ENCODE results near the gene ELL2.
A peak's percentile ranks its signal among the peaks of the same experiment; 100 is the strongest.

Gene ELL2

DNA sequence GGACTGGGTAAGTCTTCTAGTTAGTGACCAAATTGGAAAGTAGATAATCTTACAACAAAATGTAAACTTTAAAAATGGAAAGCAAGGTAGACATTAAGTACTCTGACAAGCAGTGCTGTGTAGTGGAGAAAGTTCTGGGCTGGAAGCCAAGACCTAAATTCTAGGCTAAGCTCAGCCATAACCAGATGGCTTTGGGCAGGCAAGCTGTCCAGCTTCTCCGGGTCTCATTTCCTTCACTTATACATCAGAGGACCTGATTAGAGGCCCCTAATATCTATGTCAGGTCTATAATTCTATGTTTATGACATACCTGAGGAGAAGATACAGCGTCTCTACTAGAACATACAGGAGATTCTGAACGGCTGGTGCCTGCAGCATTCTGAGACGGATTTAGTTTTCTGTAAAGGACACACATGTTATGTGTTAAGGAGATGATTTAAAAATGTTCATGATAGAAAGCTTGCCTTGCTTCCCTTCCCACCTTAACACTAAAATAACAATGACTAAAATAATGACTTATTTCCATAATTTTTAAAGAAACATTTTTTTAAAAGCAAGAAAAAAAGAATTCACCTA is 61.2 kb downstream of the ELL2 start:
- TF ChIP-seq, protein P1, sequence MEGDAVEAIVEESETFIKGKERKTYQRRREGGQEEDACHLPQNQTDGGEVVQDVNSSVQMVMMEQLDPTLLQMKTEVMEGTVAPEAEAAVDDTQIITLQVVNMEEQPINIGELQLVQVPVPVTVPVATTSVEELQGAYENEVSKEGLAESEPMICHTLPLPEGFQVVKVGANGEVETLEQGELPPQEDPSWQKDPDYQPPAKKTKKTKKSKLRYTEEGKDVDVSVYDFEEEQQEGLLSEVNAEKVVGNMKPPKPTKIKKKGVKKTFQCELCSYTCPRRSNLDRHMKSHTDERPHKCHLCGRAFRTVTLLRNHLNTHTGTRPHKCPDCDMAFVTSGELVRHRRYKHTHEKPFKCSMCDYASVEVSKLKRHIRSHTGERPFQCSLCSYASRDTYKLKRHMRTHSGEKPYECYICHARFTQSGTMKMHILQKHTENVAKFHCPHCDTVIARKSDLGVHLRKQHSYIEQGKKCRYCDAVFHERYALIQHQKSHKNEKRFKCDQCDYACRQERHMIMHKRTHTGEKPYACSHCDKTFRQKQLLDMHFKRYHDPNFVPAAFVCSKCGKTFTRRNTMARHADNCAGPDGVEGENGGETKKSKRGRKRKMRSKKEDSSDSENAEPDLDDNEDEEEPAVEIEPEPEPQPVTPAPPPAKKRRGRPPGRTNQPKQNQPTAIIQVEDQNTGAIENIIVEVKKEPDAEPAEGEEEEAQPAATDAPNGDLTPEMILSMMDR (conservative IDR thresholded peaks at IDR 0.05; ENCODE audit: control insufficient read depth, insufficient read depth, low read depth, low read length), result no peak
- DNase-seq (ENCODE audit: low read depth), result peak; percentile 75

DNA sequence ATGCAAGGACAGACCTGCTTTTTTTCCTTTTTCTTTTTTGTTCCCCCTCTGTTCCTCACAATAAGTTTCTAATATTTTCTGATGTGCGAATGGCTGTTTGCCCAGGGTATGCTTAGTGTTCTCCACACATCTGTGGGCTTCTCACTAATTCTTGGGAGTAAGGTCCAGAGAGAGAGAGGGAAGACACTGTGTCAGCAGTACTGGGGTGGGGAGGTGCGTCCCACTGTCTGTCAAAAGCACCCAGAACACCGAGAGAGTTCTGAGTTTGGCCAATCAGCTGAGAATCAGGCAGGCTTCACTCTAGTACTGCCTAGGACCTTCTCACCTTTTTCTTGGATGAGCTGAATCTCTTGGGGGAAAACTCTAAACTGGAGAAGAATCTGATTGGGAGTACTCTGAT is 61.8 kb downstream of the ELL2 start:
- no peak overlapping the region for H3K4me3 ChIP-seq (ENCODE audit: control insufficient read depth, low read depth, low read length)
- TF ChIP-seq, protein P1 (conservative IDR thresholded peaks at IDR 0.05; ENCODE audit: control insufficient read depth, insufficient read depth, low read depth, low read length), result no peak
- DNase-seq (ENCODE audit: low read depth), result no peak

More for the DNA sequence above, 61.2 kb downstream of the ELL2 start:
- no peak overlapping the region for H3K4me3 ChIP-seq (ENCODE audit: control insufficient read depth, low read depth, low read length)

DNA sequence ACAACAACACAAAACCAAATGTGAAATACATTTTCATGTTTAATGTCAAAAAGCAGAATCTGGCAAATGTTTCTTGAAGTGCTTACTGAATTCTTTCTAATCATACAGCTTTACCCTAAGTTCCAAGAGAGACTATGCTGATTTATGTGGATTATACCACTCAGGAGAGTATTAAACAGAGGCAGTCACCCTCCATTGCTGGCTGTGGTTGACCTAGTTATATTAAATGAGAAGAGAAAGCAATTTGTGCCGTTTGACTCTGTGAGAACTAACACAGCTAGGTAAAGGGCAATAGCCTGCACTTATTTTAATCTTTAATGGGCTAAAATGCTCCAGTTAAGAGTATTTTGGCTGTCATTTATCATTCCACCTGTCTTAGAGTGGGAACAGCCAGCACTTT is 62.6 kb downstream of the ELL2 start:
- no peak for DNase-seq (ENCODE audit: low read depth)
- TF ChIP-seq, protein P1 (conservative IDR thresholded peaks at IDR 0.05; ENCODE audit: control insufficient read depth, insufficient read depth, low read depth, low read length), result no peak
- H3K4me3 ChIP-seq (ENCODE audit: control insufficient read depth, low read depth, low read length), result no peak overlapping the region

DNA sequence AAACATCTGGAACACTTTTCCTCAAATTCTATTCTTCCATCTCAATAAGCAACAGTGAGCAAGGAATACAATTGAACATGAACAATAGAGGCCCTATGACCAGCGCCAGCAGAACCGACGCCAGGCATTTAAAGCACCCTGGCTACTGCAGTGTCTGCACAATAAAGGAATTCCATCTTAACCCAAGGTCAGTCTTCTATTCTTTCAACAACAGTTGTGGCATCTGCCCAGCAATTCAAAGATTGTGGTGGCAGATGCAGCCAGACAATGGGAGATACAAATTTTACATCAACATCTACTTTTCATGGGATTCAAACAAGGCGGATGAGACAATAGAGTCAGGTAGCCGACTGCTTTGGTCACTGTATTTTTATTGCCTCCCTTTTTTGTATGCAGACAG is 65.9 kb downstream of the ELL2 start:
- no peak overlapping the region for H3K4me3 ChIP-seq (ENCODE audit: control insufficient read depth, low read depth, low read length)
- TF ChIP-seq, protein P1 (conservative IDR thresholded peaks at IDR 0.05; ENCODE audit: control insufficient read depth, insufficient read depth, low read depth, low read length), result no peak
- no peak for DNase-seq (ENCODE audit: low read depth)

DNA sequence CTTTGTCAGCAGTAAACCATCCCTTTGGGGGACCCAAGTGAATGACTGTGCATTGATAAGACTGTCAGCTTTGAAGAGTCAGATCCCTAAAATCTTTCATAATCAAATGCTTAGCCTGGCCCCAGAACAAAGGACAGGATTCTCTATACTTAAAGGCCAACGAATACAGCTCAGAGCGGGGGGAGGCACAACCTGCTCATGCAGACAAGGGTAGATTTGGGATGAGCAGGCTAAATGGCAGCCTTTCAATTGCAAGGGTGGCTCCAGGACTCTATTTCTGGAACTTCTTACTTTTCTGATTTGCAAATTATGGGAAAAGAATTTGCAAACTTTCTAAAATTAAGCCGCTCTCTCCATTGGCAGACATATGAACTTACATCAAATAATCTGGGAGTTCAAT is 66.4 kb downstream of the ELL2 start:
- no peak for DNase-seq (ENCODE audit: low read depth)
- TF ChIP-seq, protein P1 (conservative IDR thresholded peaks at IDR 0.05; ENCODE audit: control insufficient read depth, insufficient read depth, low read depth, low read length), result no peak

DNA sequence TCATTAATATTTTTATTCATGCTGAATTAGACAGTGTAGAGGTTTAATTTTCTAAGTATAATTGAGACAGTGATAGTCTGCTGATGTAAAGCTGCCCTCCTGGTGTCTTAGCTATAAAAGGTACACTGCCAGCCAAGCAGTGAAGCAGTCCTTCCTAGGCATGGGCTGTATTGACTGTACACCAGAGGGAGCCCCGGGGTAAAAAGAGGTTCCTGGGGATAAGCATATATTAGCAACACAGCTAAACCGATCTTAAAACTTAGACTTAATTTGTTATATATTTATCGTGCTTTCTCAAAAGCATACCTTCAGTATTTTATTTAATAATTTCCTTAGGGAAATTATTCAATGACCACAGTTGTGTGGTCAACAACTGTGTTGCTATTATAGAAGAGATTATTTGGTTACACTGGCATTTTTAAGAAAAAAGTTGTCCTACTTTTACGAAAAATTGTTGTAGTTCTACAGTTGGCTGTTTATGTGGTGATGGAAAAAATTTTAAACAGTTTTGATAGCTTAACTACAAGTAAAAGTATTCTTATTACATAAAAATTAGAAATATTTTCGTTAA is 68.8 kb downstream of the ELL2 start:
- TF ChIP-seq, protein P1 (conservative IDR thresholded peaks at IDR 0.05; ENCODE audit: control insufficient read depth, insufficient read depth, low read depth, low read length), result peak; percentile 70
- no peak overlapping the region for H3K4me3 ChIP-seq (ENCODE audit: control insufficient read depth, low read depth, low read length)
- DNase-seq (ENCODE audit: low read depth), result peak; percentile 61

More for the DNA sequence above, 66.4 kb downstream of the ELL2 start:
- H3K4me3 ChIP-seq (ENCODE audit: control insufficient read depth, low read depth, low read length), result no peak overlapping the region

Measured in fibroblast of mammary gland (primary cell).